GM18505 (cell line): ENCODE data around the gene DTNBP1.
A peak's percentile ranks its signal among the peaks of the same experiment; 100 is the strongest.

ENCODE experiments used
- ATAC-seq: cut with Tn5 transposase; IDR thresholded peaks from one replicate; pipeline ENCODE4 v1.9.1; 2021; ENCODE audit not compliant: unreplicated experiment
- POLR2A ChIP-seq: IDR thresholded peaks from 4 replicates; pipeline ENCODE4 v1.6.1; 2011; ENCODE audit warnings: borderline replicate concordance; ENCODE audit not compliant: insufficient read depth, insufficient read length; ENCODE audit errors: extremely low read depth

DTNBP1 gene, protein sequence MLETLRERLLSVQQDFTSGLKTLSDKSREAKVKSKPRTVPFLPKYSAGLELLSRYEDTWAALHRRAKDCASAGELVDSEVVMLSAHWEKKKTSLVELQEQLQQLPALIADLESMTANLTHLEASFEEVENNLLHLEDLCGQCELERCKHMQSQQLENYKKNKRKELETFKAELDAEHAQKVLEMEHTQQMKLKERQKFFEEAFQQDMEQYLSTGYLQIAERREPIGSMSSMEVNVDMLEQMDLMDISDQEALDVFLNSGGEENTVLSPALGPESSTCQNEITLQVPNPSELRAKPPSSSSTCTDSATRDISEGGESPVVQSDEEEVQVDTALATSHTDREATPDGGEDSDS

DNA sequence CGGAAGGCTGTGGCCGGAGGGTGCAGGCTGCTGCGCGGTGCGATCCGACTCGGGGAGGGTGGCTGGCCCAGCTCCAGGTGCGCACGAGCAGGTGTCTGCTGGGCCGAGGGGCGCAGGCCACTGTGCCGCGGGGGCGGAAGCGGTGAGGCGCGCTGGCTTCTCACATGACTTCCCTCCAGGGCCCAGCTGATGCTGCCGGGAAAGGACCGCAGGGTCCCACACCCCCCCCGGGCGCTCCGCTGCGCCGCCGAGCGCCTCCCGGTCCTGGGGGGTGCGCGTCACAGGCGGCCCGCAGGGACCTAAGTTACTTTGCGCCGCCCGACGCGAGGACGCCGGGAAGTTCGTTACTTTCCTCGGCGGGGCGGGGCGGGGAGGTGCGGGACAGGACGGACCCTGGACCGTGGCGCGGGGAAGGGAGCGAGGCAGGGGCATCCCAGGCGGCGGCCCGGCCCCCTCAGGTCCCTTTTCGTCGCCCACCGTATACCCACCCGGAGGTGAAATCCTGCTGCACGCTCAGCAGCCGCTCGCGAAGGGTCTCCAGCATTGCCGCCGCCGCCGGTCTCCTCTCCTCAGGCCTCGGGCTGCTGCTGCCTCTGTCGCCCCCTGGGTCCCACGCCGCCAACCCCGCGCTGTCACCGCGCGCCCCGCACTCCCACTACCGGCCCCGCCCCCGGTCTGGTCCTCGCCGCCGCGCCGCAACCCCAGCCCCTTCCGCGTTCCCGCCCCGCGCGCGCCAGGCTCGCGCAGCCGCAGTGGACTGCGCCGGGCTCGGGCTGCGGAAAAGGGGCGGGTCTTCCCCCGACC is at the start of gene DTNBP1:
Gene DTNBP1 (minus strand): TSS at position 703 of the 804 bp plus-strand sequence. CDS start 159 bp downstream, at position 544.
- peak; percentile 68 for ATAC-seq
- peak; percentile 56 for TF ChIP-seq POLR2A

- ATAC-seq: no peak
Measured at GRCh38 chr6:15709651-15710269, 46.9 kb upstream of the DTNBP1 start.

DNA sequence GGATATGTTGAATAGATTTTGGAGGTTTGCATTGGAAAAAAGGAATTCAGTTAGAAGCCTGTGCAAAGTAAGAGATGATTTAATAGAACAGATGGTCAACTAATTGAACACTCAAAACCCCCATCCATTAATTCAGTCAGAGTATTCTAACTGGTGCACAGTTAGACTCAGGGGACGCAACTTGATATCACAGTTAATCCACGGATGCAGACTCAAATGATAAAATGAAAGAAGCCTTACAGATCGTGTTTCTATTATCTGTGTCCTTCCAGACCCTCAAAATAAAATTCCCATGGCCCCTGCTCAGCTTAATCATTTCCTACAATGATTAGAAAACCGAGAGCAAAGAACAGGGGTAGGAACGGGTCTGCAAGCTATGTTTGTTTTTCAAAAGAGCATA is 45.4 kb upstream of the DTNBP1 start:
- no peak for TF ChIP-seq POLR2A
- no peak for ATAC-seq

More at GRCh38 chr6:15709651-15710269, 46.9 kb upstream of the DTNBP1 start:
- TF ChIP-seq POLR2A: no peak

GRCh38 chr6:15705981-15706380 is 43.2 kb upstream of the DTNBP1 start:
- no peak for ATAC-seq
- no peak for TF ChIP-seq POLR2A

GRCh38 chr6:15698471-15698870 is 35.6 kb upstream of the DTNBP1 start:
- TF ChIP-seq POLR2A: no peak
- no peak for ATAC-seq

DNA sequence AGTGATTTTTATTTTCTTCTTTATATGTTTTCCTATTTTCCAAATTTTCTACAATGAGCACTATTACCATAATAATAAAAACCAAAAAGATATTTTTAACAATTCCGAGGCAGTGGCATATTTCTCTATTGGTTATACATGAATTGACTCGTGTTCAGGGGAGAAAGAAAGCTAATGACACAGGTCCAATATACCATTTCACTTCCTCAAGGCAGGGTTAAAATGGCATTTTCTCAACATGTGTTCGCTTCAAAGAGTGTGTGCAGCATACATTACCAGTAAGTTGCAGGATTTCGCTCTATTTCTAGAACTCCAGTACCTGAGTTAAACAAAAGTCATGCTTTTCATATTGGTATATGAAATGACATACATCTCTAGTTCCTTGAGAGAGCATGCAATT is 35.1 kb upstream of the DTNBP1 start:
- no peak for ATAC-seq
- TF ChIP-seq POLR2A: no peak

- peak; percentile 87 for ATAC-seq
- no peak for TF ChIP-seq POLR2A
Measured at GRCh38 chr6:15691250-15691869, 28.5 kb upstream of the DTNBP1 start.

DNA sequence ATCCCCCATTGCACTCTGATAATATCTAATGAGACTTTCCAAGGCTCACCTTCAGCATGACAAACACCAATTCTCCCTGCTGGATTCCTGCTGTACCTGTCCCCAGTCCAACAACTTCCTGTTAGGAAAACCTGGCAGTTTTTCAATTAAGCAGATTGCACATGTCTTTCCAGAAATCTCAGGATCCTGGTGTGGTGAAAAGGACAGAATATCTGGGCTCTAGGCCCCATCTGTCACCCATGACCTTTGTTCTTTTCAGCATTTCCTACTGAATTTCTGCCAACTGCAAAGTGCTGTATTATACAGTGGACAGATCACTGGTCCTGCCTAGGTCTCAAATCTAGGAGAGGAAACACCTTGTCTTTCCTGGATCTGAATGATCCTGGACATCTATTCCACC is 27.7 kb upstream of the DTNBP1 start:
- no peak for ATAC-seq
- no peak for TF ChIP-seq POLR2A

DNA sequence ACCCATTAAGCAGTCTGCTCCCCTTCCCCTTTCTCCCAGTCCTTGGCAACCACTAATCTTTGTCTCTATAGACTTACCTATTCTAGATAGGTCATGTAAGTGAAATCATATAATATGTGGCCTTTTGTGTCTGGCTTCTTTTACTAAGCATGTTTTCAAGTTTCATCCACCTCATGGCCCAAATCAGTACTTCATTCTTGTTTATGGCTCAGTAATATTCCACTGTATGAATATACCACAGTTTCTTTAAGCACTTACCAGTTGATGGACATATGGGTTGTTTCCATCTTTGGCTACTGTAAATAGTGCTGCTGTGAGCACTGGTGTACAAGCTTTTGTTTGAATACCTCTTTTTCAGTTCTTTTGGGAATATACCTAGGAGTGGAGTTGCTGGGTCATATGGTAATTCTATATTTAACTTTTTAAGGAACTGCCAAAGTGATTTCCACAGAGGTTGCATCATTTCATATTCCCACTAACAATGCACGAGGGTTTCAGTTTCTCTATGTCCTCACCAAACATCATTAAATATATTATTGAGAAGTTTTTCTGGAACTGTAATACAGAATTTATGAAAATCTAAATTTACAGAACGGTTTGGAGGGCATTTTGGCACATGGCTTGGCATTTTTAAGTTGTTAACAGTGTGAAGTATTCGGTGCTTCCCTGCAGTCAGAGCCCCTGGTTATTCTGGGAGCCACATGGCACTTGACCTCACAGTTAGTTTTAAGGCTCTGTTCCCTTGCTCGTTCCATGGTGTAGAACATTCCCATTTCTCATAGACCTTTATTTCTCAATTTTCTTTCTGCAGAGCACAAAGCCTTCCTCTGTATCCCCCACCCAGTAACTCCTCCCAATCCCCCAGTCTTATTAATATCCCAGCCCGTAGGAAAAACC is 27.0 kb upstream of the DTNBP1 start:
- no peak for TF ChIP-seq POLR2A
- no peak for ATAC-seq

- TF ChIP-seq POLR2A: no peak
- ATAC-seq: no peak
Measured at GRCh38 chr6:15685619-15686018, 22.8 kb upstream of the DTNBP1 start.

GRCh38 chr6:15682965-15683822 is 20.4 kb upstream of the DTNBP1 start:
- no peak for TF ChIP-seq POLR2A
- ATAC-seq: no peak
